GM19328 (cell line): ENCODE results near the gene UCKL1.

Source experiments
- ATAC-seq: cut with Tn5 transposase; IDR thresholded peaks from one replicate; pipeline ENCODE4 v1.9.1; 2021; ENCODE audit warnings: mild to moderate bottlenecking, moderate library complexity; ENCODE audit not compliant: unreplicated experiment

Gene UCKL1

GRCh38 chr20:63894358-63895201, 61.6 kb downstream of the UCKL1 start, which contains the start of gene DNAJC5:
Gene DNAJC5 (plus strand): TSS chr20:63895126. CDS start chr20:63928346, 33,220 bp downstream.
- ATAC-seq: peak; percentile 77

GRCh38 chr20:63893999-63894357, 62.2 kb downstream of the UCKL1 start:
- ATAC-seq: no peak

- no peak for ATAC-seq
These were observed 63.8 kb downstream of the UCKL1 start for GRCh38 chr20:63892402-63892801.

GRCh38 chr20:63891061-63892002, 64.9 kb downstream of the UCKL1 start:
- ATAC-seq: no peak

- ATAC-seq: no peak
These were observed 65.6 kb downstream of the UCKL1 start for GRCh38 chr20:63890616-63891015.

GRCh38 chr20:63890201-63890576, 66.0 kb downstream of the UCKL1 start:
- ATAC-seq: no peak
